Endodermal cell (in vitro differentiated cells): ENCODE results near the gene ABCA7. TPM values are rescaled to one million over a fixed set of nuclear protein-coding genes. Genes with fewer than 3 reads are reported as not detected.

Experiments
- DNase-seq: peaks from one replicate; pipeline ENCODE4 v3.0.0-alpha.2; 2017
- H3K27ac ChIP-seq: 2 replicates; pipeline ENCODE4 v1.5.1; 2013; ENCODE audit warnings: mild to moderate bottlenecking, low read depth, low read length, moderate library complexity
- H3K27me3 ChIP-seq: 2 replicates; pipeline ENCODE4 v1.6.1; 2013; ENCODE audit warnings: mild to moderate bottlenecking, low read length, moderate library complexity; ENCODE audit not compliant: insufficient read depth, control insufficient read depth, poor library complexity, severe bottlenecking
- H3K36me3 ChIP-seq: 2 replicates; pipeline ENCODE4 v1.7.0; 2013; ENCODE audit warnings: mild to moderate bottlenecking, low read length, moderate library complexity; ENCODE audit not compliant: control insufficient read depth, insufficient read depth
- H3K4me1 ChIP-seq: one replicate; pipeline ENCODE4 v1.7.0; 2013; ENCODE audit warnings: low read length; ENCODE audit not compliant: control insufficient read depth, insufficient read depth
- H3K4me3 ChIP-seq: 2 replicates; pipeline ENCODE4 v1.5.1; 2013; ENCODE audit warnings: mild to moderate bottlenecking, low read length, moderate library complexity
- H3K9ac ChIP-seq: 2 replicates; pipeline ENCODE4 v1.6.1; 2013; ENCODE audit warnings: mild to moderate bottlenecking, low read length, moderate library complexity; ENCODE audit not compliant: poor library complexity, severe bottlenecking; ENCODE audit errors: extremely low read depth
- H3K9me3 ChIP-seq: 2 replicates; pipeline ENCODE4 v1.6.1; 2013; ENCODE audit warnings: mild to moderate bottlenecking, low read length, moderate library complexity; ENCODE audit not compliant: control insufficient read depth
- H3K27ac Mint-ChIP-seq: 2 replicates; pipeline ENCODE4 v1.8.0; 2020; ENCODE audit warnings: mixed read lengths
- H3K27me3 Mint-ChIP-seq: 2 replicates; pipeline ENCODE4 v1.8.0; 2021; ENCODE audit warnings: mild to moderate bottlenecking, mixed read lengths; ENCODE audit not compliant: insufficient read depth
- H3K36me3 Mint-ChIP-seq: 2 replicates; pipeline ENCODE4 v1.8.0; 2020; ENCODE audit warnings: low read depth, mixed read lengths
- H3K4me1 Mint-ChIP-seq: 2 replicates; pipeline ENCODE4 v1.8.0; 2020; ENCODE audit warnings: mixed read lengths
- H3K4me3 Mint-ChIP-seq: 2 replicates; pipeline ENCODE4 v1.8.0; 2020; ENCODE audit warnings: mild to moderate bottlenecking, moderate library complexity, mixed read lengths
- H3K9me3 Mint-ChIP-seq: 2 replicates; pipeline ENCODE4 v1.8.0; 2020; ENCODE audit warnings: mild to moderate bottlenecking, mixed read lengths
- WGBS, 2 experiments: methylation state at CpG; one replicate each; pipeline versions ENCODE4 v1.1.5 to v1.1.7; 2013; ENCODE audit warnings: missing lambda C conversion rate in 2 of 2, mixed read lengths in 1 of 2; ENCODE audit not compliant: insufficient coverage in 1 of 2, insufficient read length in 1 of 2; 5-methylcytosine and 5-hydroxymethylcytosine counted together
- total RNA-seq, 2 donors: library from RNA; stranded (reverse); fragmentation: NEBNext Ultra II Directional in 1 of 2; extraction: Animal tissue kit (Norgen Biotek cat#: 25700) in 1 of 2; gene quantifications; 2 replicates in 1 of 2; 3 replicates in 1 of 2; pipeline ENCODE4 v1.2.1, GENCODE V29; 2021
- TF ChIP-seq, protein P1 (sequence below): fragments of 200-600 bp; sonication (generic); conservative IDR thresholded peaks from 2 replicates; pipeline ENCODE4 v1.5.0; 2021; ENCODE audit warnings: antibody characterized with exemption, mild to moderate bottlenecking

The ABCA7 gene
- total RNA-seq, 2 donors from 2014 or later, result 67.2 to 68.7 TPM

- TF ChIP-seq, protein P1, sequence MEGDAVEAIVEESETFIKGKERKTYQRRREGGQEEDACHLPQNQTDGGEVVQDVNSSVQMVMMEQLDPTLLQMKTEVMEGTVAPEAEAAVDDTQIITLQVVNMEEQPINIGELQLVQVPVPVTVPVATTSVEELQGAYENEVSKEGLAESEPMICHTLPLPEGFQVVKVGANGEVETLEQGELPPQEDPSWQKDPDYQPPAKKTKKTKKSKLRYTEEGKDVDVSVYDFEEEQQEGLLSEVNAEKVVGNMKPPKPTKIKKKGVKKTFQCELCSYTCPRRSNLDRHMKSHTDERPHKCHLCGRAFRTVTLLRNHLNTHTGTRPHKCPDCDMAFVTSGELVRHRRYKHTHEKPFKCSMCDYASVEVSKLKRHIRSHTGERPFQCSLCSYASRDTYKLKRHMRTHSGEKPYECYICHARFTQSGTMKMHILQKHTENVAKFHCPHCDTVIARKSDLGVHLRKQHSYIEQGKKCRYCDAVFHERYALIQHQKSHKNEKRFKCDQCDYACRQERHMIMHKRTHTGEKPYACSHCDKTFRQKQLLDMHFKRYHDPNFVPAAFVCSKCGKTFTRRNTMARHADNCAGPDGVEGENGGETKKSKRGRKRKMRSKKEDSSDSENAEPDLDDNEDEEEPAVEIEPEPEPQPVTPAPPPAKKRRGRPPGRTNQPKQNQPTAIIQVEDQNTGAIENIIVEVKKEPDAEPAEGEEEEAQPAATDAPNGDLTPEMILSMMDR, result no peak
- Histone ChIP-seq H3K9ac (no peak overlapping the region), H3K9me3 (no peaks in the 10 kb centered on the region), H3K36me3 (peaks cover 9% of the 10 kb centered on the region), H3K4me3 (no peak overlapping the region), H3K27me3 (no peaks in the 10 kb centered on the region), H3K4me1 (no peaks in the 10 kb centered on the region), H3K27ac (no peak overlapping the region)
- Mint-ChIP-seq H3K36me3 (peaks cover 5% of the 10 kb centered on the region), H3K27me3 (no peaks in the 10 kb centered on the region), H3K9me3 (no peaks in the 10 kb centered on the region), H3K27ac (no peak overlapping the region), H3K4me1 (peaks cover 6% of the 10 kb centered on the region), H3K4me3 (no peak overlapping the region)
- no peak for DNase-seq
- WGBS, 2 experiments, result 95% methylated on average over 8 to 18 of the region's 18 CpGs
Measured at GRCh38 chr19:1012334-1012733, 27.6 kb upstream of the ABCA7 start.

DNA sequence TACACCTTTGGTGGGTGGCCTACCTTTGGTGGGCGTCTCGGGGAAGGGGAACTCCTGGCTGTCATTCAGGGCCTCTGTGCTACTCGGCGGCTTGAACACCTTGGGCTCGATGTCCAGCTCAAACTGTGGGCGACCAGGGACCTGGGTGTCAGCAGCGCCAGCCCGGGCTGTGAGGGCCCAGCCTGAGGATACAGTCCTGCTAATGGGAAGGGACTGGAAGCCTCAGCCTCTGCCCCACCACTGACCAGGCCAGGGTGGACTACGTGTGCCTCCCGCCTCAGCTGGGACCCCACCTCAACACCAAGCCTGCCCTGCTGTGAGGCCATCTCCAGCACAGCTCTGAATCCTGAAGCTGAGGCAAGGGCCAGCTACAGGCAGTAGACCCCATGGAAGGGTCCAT lies 26.7 kb upstream of the ABCA7 start:
- H3K9ac ChIP-seq, result no peak overlapping the region
- 95 to 100% methylated on average over 10 of the region's 10 CpGs for WGBS, 2 experiments
- H3K27ac Mint-ChIP-seq, result no peak overlapping the region
- DNase-seq, result no peak
- TF ChIP-seq, protein P1, result no peak
- no peak overlapping the region for H3K27ac ChIP-seq
- H3K9me3 ChIP-seq, result no peaks in the 10 kb centered on the region
- peaks cover 6% of the 10 kb centered on the region for H3K4me1 ChIP-seq
- H3K4me3 ChIP-seq, result no peak overlapping the region
- no peaks in the 10 kb centered on the region for H3K27me3 Mint-ChIP-seq
- no peaks in the 10 kb centered on the region for H3K27me3 ChIP-seq
- H3K4me1 Mint-ChIP-seq, result peaks cover 7% of the 10 kb centered on the region
- no peaks in the 10 kb centered on the region for H3K9me3 Mint-ChIP-seq
- H3K4me3 Mint-ChIP-seq, result no peak overlapping the region
- peaks cover 14% of the 10 kb centered on the region for H3K36me3 ChIP-seq
- peaks cover 5% of the 10 kb centered on the region for H3K36me3 Mint-ChIP-seq

- peaks cover 9% of the 10 kb centered on the region for H3K4me1 ChIP-seq
- Mint-ChIP-seq H3K4me3 (no peak overlapping the region), H3K36me3 (peaks cover 1% of the 10 kb centered on the region)
Measured at GRCh38 chr19:1014161-1015060, 25.5 kb upstream of the ABCA7 start.

More at GRCh38 chr19:1014161-1015060, 25.5 kb upstream of the ABCA7 start:
- no peak overlapping the region for H3K27ac ChIP-seq
- peak overlapping the region; percentile 35 for H3K27ac Mint-ChIP-seq
- H3K4me1 Mint-ChIP-seq, result peaks cover 7% of the 10 kb centered on the region
- no peak for DNase-seq
- H3K9ac ChIP-seq, result no peak overlapping the region
- no peaks in the 10 kb centered on the region for H3K27me3 ChIP-seq
- no peaks in the 10 kb centered on the region for H3K9me3 ChIP-seq
- peaks cover 17% of the 10 kb centered on the region for H3K36me3 ChIP-seq
- TF ChIP-seq, protein P1, result no peak
- H3K27me3 Mint-ChIP-seq, result no peaks in the 10 kb centered on the region
- 94 to 96% methylated on average over 39 to 49 of the region's 49 CpGs for WGBS, 2 experiments
- no peaks in the 10 kb centered on the region for H3K9me3 Mint-ChIP-seq
- H3K4me3 ChIP-seq, result no peak overlapping the region
